Measurements from ENCODE around the gene SEC14L1. TPM values are rescaled to one million over a fixed set of nuclear protein-coding genes. Genes with fewer than 3 reads are reported as not detected.
A peak's percentile ranks its signal among the peaks of the same experiment; 100 is the strongest.

Gene SEC14L1
- total RNA-seq, 1 experiment from 2014 or later = 25.8 TPM

GRCh38 chr17:77242118-77242851, 101.5 kb downstream of the SEC14L1 start:
- ChIA-PET CTCF (interaction anchor here (1.1 to 1.2 kb wide), 2 partner anchors 147 to 156 kb away, joined by 3 to 5 read pairs; no protein-coding TSS in a partner anchor), POLR2A (interaction anchor here (0.7 kb wide), 1 partner anchor 12 kb away, joined by 3 read pairs; no protein-coding TSS in a partner anchor)
- no peaks in the 10 kb centered on the region for H3K36me3 Mint-ChIP-seq (ENCODE audit: insufficient read depth, unreplicated experiment)
- no peaks in the 10 kb centered on the region for H3K27me3 Mint-ChIP-seq (ENCODE audit: insufficient read depth, unreplicated experiment)
- BruUV-seq (replicated peaks) = no TSS peak
- no peaks in the 10 kb centered on the region for H3K4me1 Mint-ChIP-seq (ENCODE audit: insufficient read depth, unreplicated experiment)
- H3K4me3 Mint-ChIP-seq (ENCODE audit: unreplicated experiment) = no peak overlapping the region
- no peaks in the 10 kb centered on the region for H3K9me3 Mint-ChIP-seq (ENCODE audit: unreplicated experiment)
- no peak for DNase-seq (ENCODE audit: unreplicated experiment)
- no peak for TF ChIP-seq CTCF (IDR thresholded peaks at IDR 0.05; ENCODE audit: unreplicated experiment)
- no peak overlapping the region for H3K27ac Mint-ChIP-seq (ENCODE audit: low read depth, unreplicated experiment)
- intact Hi-C loops (cut with micrococcal nuclease) = no loop called here

- no peak for TF ChIP-seq CTCF (IDR thresholded peaks at IDR 0.05; ENCODE audit: unreplicated experiment)
- intact Hi-C loops (cut with micrococcal nuclease) = no loop called here
- POLR2A ChIA-PET = no interaction called here
- H3K4me3 Mint-ChIP-seq (ENCODE audit: unreplicated experiment) = no peak overlapping the region
- no peaks in the 10 kb centered on the region for H3K36me3 Mint-ChIP-seq (ENCODE audit: insufficient read depth, unreplicated experiment)
- BruUV-seq (replicated peaks) = no TSS peak
- CTCF ChIA-PET = no interaction called here
- H3K27me3 Mint-ChIP-seq (ENCODE audit: insufficient read depth, unreplicated experiment) = peaks cover 18% of the 10 kb centered on the region
- no peak overlapping the region for H3K27ac Mint-ChIP-seq (ENCODE audit: low read depth, unreplicated experiment)
- H3K9me3 Mint-ChIP-seq (ENCODE audit: unreplicated experiment) = no peaks in the 10 kb centered on the region
- no peak for DNase-seq (ENCODE audit: unreplicated experiment)
- no peaks in the 10 kb centered on the region for H3K4me1 Mint-ChIP-seq (ENCODE audit: insufficient read depth, unreplicated experiment)
Measured at GRCh38 chr17:77245162-77245926, 104.6 kb downstream of the SEC14L1 start.

- Mint-ChIP-seq H3K9me3 (ENCODE audit: unreplicated experiment) (no peaks in the 10 kb centered on the region), H3K27me3 (ENCODE audit: insufficient read depth, unreplicated experiment) (peaks cover 18% of the 10 kb centered on the region), H3K27ac (ENCODE audit: low read depth, unreplicated experiment) (no peak overlapping the region), H3K36me3 (ENCODE audit: insufficient read depth, unreplicated experiment) (no peaks in the 10 kb centered on the region), H3K4me3 (ENCODE audit: unreplicated experiment) (peak overlapping the region; percentile 47), H3K4me1 (ENCODE audit: insufficient read depth, unreplicated experiment) (no peaks in the 10 kb centered on the region)
- no TSS peak for BruUV-seq (replicated peaks)
- CTCF ChIA-PET = no interaction called here
- DNase-seq (ENCODE audit: unreplicated experiment) = no peak
- no peak for TF ChIP-seq CTCF (IDR thresholded peaks at IDR 0.05; ENCODE audit: unreplicated experiment)
- POLR2A ChIA-PET = no interaction called here
- intact Hi-C loops (cut with micrococcal nuclease) = loop anchor here (1.0 kb wide), 1 partner anchor 160 kb away; no protein-coding TSS in a partner anchor
Measured at GRCh38 chr17:77246110-77247047, 105.6 kb downstream of the SEC14L1 start.

All from MCF 10A (cell line).